ENCODE results near the gene GRIK1. TPM values are rescaled to one million over a fixed set of nuclear protein-coding genes. Genes with fewer than 3 reads are reported as not detected.

GRIK1 gene
- total RNA-seq, 1 donor: not detected

DNA sequence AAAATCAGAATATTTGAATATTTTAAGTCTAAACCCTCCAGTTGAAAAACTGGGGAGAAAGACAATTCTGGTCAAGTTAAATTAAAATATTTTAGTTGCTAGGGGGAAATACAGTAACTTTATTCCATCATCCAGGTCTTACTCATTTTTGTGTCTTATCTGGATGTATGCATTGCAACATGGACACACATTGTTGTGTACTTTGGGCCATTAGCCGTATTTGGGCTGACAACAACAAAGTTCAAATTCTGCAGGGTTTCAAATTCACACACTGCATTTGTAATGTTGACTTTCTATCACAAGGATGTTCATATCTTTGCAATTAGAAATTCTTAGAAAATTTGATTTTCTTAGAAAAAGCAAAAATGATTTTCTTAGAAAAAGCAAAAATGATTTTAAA is 391.8 kb downstream of the GRIK1 start:
- H3K4me1 ChIP-seq (ENCODE audit: insufficient read depth, low read length): no peaks in the 10 kb centered on the region
- H3K36me3 ChIP-seq (ENCODE audit: insufficient read depth, low read length): no peaks in the 10 kb centered on the region
- no peaks in the 10 kb centered on the region for H3K9me3 ChIP-seq (ENCODE audit: low read depth, low read length)
- no peak overlapping the region for H3K4me3 ChIP-seq (ENCODE audit: insufficient read depth, low read length)
- H2AFZ ChIP-seq (ENCODE audit: low read length): no peak overlapping the region
- no peaks in the 10 kb centered on the region for H3K27me3 ChIP-seq (ENCODE audit: insufficient read depth, low read length)
- no peak for DNase-seq (ENCODE audit: insufficient read length, low spot score, missing footprints)
- TF ChIP-seq, protein P1, sequence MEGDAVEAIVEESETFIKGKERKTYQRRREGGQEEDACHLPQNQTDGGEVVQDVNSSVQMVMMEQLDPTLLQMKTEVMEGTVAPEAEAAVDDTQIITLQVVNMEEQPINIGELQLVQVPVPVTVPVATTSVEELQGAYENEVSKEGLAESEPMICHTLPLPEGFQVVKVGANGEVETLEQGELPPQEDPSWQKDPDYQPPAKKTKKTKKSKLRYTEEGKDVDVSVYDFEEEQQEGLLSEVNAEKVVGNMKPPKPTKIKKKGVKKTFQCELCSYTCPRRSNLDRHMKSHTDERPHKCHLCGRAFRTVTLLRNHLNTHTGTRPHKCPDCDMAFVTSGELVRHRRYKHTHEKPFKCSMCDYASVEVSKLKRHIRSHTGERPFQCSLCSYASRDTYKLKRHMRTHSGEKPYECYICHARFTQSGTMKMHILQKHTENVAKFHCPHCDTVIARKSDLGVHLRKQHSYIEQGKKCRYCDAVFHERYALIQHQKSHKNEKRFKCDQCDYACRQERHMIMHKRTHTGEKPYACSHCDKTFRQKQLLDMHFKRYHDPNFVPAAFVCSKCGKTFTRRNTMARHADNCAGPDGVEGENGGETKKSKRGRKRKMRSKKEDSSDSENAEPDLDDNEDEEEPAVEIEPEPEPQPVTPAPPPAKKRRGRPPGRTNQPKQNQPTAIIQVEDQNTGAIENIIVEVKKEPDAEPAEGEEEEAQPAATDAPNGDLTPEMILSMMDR (IDR thresholded peaks at IDR 0.05; ENCODE audit: extremely low read depth, low read depth, low read length): no peak
- no peaks in the 10 kb centered on the region for H4K20me1 ChIP-seq (ENCODE audit: insufficient read depth, low read length)
- H3K79me2 ChIP-seq (ENCODE audit: insufficient read depth, low read length): no peaks in the 10 kb centered on the region
- H3K27ac ChIP-seq (ENCODE audit: low read depth, low read length): no peak overlapping the region
- H3K4me2 ChIP-seq (ENCODE audit: insufficient read depth, low read length): no peak overlapping the region

DNA sequence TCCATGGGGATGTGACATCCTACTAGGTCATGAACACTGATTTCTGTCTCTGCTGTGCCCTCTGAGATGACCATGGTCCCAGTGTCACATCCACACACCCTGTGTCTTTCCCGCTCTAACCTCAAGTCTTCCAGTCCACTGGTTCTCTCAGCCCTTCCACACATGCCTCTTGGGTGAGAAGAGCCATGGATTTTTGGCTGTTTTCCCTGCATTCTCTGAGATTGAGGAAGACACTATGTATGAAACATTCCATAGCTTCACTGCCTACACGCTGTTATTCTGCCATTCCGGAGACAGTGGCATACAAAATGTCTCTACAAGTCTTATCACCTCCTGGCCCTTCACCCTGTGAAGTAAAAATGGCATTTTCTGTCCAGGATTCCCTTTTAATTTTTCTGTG is 393.7 kb downstream of the GRIK1 start:
- no peak overlapping the region for H3K4me3 ChIP-seq (ENCODE audit: insufficient read depth, low read length)
- H2AFZ ChIP-seq (ENCODE audit: low read length): no peak overlapping the region
- no peaks in the 10 kb centered on the region for H4K20me1 ChIP-seq (ENCODE audit: insufficient read depth, low read length)
- TF ChIP-seq, protein P1 (IDR thresholded peaks at IDR 0.05; ENCODE audit: extremely low read depth, low read depth, low read length): no peak
- no peak overlapping the region for H3K27ac ChIP-seq (ENCODE audit: low read depth, low read length)
- H3K27me3 ChIP-seq (ENCODE audit: insufficient read depth, low read length): no peaks in the 10 kb centered on the region
- no peak for DNase-seq (ENCODE audit: insufficient read length, low spot score, missing footprints)
- H3K79me2 ChIP-seq (ENCODE audit: insufficient read depth, low read length): no peaks in the 10 kb centered on the region
- H3K36me3 ChIP-seq (ENCODE audit: insufficient read depth, low read length): no peaks in the 10 kb centered on the region
- H3K4me1 ChIP-seq (ENCODE audit: insufficient read depth, low read length): no peaks in the 10 kb centered on the region
- no peaks in the 10 kb centered on the region for H3K9me3 ChIP-seq (ENCODE audit: low read depth, low read length)
- no peak overlapping the region for H3K4me2 ChIP-seq (ENCODE audit: insufficient read depth, low read length)

DNA sequence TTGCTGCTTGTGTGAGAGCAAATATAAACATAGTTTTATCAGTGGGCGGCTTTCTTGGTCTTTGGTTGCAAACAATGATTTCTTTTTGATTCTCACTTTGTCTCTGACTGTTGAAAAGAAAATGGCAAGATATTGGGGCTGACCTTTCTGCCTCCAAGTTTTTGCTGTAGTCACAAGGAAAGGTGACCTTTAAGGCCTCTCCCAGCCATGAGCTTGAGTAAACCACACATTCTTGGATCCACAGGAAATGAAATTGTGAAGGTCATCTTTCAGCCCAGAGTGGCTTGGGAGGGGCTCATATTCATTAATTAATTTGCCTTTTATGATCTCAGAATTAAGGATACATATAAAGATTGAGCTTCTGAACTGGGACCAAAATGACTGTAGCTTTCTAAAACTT is 399.5 kb downstream of the GRIK1 start:
- no peaks in the 10 kb centered on the region for H3K27me3 ChIP-seq (ENCODE audit: insufficient read depth, low read length)
- H3K9me3 ChIP-seq (ENCODE audit: low read depth, low read length): no peaks in the 10 kb centered on the region
- H3K36me3 ChIP-seq (ENCODE audit: insufficient read depth, low read length): no peaks in the 10 kb centered on the region
- no peak overlapping the region for H3K27ac ChIP-seq (ENCODE audit: low read depth, low read length)
- TF ChIP-seq, protein P1 (IDR thresholded peaks at IDR 0.05; ENCODE audit: extremely low read depth, low read depth, low read length): no peak
- DNase-seq (ENCODE audit: insufficient read length, low spot score, missing footprints): no peak
- no peak overlapping the region for H2AFZ ChIP-seq (ENCODE audit: low read length)
- no peak overlapping the region for H3K4me3 ChIP-seq (ENCODE audit: insufficient read depth, low read length)
- H4K20me1 ChIP-seq (ENCODE audit: insufficient read depth, low read length): no peaks in the 10 kb centered on the region
- no peaks in the 10 kb centered on the region for H3K79me2 ChIP-seq (ENCODE audit: insufficient read depth, low read length)
- H3K4me2 ChIP-seq (ENCODE audit: insufficient read depth, low read length): no peak overlapping the region
- H3K4me1 ChIP-seq (ENCODE audit: insufficient read depth, low read length): peaks cover 17% of the 10 kb centered on the region

DNA sequence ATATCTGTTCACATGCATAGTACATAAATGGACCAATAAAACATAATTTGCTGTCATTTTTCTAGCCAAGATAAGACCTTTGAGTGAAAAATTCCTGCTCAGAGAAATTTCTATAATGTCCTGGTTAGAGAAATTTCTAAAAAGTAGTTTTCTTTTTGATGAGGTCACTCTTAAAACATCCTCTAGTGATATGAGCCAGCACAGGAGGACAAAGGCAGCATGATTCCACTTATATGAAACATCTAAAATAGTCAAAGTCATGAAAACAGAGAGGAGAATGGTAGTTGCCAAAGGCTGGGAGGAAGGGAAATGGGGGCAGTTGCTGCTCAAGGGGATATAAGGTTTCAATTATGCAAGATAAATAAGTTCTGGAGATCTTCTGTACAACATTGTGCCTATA is 401.7 kb downstream of the GRIK1 start:
- Histone ChIP-seq H3K4me3 (ENCODE audit: insufficient read depth, low read length) (no peak overlapping the region), H3K4me2 (ENCODE audit: insufficient read depth, low read length) (peak overlapping the region; percentile 48)

More for the DNA sequence above, 401.7 kb downstream of the GRIK1 start:
- H3K79me2 ChIP-seq (ENCODE audit: insufficient read depth, low read length): no peaks in the 10 kb centered on the region
- H3K36me3 ChIP-seq (ENCODE audit: insufficient read depth, low read length): no peaks in the 10 kb centered on the region
- H2AFZ ChIP-seq (ENCODE audit: low read length): no peak overlapping the region
- peaks cover 17% of the 10 kb centered on the region for H3K4me1 ChIP-seq (ENCODE audit: insufficient read depth, low read length)
- no peaks in the 10 kb centered on the region for H4K20me1 ChIP-seq (ENCODE audit: insufficient read depth, low read length)
- DNase-seq (ENCODE audit: insufficient read length, low spot score, missing footprints): peak; percentile 25
- TF ChIP-seq, protein P1 (IDR thresholded peaks at IDR 0.05; ENCODE audit: extremely low read depth, low read depth, low read length): no peak
- peak overlapping the region; percentile 21 for H3K27ac ChIP-seq (ENCODE audit: low read depth, low read length)
- no peaks in the 10 kb centered on the region for H3K27me3 ChIP-seq (ENCODE audit: insufficient read depth, low read length)
- no peaks in the 10 kb centered on the region for H3K9me3 ChIP-seq (ENCODE audit: low read depth, low read length)
